ENCODE data around the gene CNTFR.

DNA sequence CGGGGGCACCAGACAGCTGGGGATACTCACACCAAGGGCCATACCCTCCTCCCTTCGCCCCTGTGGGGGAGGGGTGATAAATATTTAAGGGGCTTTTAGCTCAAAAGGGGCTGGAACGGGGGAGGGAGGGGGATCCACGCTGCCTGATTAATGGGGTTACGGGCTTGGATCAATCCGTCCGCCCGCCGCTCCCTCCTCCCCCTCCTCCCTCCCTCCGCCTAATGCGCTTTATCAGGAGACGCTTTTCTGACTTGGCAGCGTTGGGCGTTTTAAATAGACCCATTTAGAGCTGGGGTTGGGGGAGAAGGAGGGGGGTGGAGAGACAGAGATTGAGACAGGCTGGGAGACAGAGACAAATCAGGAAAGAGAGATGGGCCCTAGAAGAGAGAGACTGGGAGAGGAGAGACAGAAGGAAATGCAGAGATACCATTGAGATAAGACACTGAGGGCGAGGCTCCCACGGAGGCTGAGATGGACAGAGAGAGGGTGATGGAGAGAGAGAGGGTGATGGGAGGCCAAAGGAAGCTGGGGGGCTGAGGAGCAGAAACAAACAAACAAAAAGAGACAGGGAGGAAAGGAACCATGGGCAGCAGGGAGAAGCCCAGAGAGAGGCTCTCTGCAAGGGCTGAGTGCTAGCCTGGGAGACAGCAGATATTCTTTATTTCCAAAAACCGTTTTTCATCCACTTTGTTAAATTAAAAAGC lies 10.3 kb downstream of the CNTFR start:
- TF ChIP-seq, protein P1, sequence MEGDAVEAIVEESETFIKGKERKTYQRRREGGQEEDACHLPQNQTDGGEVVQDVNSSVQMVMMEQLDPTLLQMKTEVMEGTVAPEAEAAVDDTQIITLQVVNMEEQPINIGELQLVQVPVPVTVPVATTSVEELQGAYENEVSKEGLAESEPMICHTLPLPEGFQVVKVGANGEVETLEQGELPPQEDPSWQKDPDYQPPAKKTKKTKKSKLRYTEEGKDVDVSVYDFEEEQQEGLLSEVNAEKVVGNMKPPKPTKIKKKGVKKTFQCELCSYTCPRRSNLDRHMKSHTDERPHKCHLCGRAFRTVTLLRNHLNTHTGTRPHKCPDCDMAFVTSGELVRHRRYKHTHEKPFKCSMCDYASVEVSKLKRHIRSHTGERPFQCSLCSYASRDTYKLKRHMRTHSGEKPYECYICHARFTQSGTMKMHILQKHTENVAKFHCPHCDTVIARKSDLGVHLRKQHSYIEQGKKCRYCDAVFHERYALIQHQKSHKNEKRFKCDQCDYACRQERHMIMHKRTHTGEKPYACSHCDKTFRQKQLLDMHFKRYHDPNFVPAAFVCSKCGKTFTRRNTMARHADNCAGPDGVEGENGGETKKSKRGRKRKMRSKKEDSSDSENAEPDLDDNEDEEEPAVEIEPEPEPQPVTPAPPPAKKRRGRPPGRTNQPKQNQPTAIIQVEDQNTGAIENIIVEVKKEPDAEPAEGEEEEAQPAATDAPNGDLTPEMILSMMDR (conservative IDR thresholded peaks at IDR 0.05; ENCODE audit: low read depth, low read length) = no peak
- TF ChIP-seq EZH2 (IDR thresholded peaks at IDR 0.05; ENCODE audit: borderline replicate concordance, low read depth, low read length, poor library complexity, severe bottlenecking) = no peak

Measured in A673 (cell line).